ENCODE measurements around the gene HPS4. TPM values are rescaled to one million over a fixed set of nuclear protein-coding genes. Genes with fewer than 3 reads are reported as not detected.
"Not testable (repeated sequence)": the region's sequence is repeated elsewhere in the genome, so short reads cannot be mapped to it uniquely, and the experiment has no call there.

HPS4 gene
- total RNA-seq, 1 experiment from 2014 or later = 19.8 TPM

DNA sequence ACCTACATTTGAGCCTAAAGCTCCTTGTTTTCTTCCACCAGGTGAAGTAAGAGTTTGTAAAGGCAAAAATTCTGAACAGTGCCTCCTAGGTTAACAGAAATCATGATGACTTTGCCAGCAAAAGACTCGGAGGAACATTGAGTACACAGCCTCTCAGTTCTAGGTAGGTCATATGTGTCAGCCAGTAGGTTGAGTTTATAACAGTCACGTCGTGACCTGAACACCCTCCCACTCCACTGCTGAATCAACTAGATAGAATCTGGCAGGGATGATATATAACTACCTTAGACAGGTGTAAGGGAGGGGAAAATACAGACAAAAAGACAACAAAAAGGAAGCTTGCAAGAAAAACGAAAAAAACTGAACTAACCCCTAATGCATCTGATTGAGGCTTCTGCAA lies 67.3 kb downstream of the HPS4 start:
- no peak for DNase-seq (ENCODE audit: low spot score)

DNA sequence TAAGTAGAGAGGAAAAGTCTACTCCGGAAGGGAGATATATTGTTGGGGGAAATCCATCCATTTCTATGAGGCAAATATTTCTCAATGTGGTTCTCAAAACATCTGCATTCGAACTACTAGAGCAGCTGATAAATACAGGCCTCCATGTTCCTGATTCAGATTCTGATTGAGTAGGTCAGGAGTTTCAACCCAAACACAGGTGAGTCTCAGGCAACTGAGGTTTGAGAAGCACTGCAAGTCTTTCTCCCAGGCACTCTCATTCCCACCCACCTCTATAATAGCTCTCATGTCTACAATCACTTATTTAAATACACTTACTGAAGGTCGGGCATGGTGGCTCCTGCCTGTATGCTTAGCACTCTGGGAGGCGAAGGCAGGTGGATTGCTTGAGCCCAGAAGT lies 69.2 kb downstream of the HPS4 start:
- no peak for DNase-seq (ENCODE audit: low spot score)

DNA sequence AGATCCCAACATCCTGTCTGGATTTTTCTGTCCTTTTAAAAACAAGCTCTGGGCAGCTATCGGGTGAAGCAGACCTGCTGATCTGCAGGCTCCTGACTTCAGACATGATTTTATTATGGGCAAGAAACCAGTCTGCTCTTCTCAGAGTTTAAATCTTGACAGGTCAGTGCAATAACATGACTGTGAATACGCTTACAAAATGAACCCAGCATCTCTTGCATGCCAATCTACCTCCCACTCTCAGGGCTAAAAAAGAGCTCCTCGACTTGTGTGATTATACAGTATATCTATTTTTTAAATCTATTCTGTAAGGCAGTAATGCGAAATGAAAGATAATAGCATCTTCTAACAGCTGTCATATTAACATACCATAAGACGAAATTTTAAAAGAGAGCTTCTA lies 73.2 kb downstream of the HPS4 start:
- DNase-seq (ENCODE audit: low spot score) = no peak

DNA sequence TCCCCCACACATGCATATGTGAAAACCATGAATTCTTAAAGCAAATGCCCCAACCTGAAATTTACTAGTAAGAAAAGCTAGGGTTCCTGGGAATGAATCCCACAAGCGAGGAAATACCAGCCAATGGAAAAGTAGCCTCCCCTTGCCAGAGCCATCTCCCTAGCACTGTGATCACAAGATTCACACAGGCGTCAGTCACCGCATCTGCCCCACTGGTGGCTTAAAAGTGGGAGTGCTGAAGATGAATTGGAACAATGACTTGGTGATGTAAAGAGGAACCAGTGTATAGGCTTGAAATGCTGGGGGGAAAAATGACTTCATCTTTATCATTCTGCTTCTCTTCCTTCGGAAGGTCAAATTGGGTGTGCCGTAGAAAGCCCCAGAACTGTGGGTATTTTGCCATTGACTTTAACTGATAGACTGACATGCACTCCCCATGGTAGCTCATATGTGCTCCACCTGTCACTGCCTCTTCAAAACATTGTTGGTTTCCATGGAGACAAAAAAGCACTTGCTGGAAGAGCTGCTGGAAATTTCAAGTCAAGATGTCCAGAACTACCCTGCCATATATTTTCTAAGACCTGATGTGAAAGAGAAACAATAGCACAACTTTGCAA lies 73.8 kb downstream of the HPS4 start:
- no peak for DNase-seq (ENCODE audit: low spot score)

DNA sequence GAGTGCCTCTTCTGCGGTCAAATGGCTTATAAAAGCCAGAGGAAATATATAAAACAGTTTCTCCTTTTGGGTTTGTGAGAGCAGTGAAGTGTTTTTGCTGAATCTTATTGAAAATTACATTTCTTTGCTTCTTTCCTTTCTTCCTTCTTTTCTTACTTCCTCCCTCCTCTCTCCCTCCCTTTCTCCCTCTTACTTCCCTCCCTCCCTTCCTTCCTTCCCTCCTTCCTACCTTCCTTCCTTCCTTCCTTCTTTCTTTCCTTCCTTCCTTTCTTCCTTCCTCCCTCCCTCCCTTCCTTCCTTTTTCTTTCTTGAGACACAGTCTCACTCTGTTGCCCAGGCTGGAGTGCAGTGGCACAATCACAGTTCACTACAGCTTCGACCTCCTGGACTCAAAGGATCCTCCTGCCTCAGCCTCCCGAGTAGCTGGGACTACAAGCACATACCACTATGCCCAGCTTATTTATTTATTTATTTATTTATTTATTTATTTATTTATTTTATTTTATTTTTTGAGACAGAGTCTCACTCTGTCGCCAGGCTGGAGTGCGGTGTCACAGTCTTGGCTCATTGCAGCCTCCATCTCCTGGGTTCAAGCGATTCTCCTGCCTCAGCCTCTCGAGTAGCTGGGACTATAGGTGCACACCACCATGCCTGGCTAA lies 74.9 kb downstream of the HPS4 start:
- DNase-seq (ENCODE audit: low spot score) = not testable (repeated sequence)

DNA sequence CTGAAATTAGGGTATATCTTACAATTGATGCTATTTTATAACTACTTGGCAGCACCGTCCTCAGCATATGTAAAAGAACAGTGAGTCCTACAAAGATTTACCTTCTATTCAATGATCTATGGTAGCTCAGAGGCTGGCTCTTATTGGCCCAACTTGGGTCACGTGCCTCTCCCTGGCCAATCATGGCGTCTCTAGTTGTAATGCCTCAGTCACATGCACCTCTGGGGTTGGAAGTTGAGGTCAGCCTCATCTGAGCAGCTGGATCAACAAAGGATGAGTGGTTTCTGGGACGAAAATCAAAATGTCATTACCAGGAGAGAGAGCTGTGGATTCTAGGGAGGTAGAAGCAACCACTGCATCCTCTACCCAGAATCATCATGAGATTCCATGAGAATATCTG lies 77.5 kb downstream of the HPS4 start:
- peak; percentile 15 for DNase-seq (ENCODE audit: low spot score)

DNA sequence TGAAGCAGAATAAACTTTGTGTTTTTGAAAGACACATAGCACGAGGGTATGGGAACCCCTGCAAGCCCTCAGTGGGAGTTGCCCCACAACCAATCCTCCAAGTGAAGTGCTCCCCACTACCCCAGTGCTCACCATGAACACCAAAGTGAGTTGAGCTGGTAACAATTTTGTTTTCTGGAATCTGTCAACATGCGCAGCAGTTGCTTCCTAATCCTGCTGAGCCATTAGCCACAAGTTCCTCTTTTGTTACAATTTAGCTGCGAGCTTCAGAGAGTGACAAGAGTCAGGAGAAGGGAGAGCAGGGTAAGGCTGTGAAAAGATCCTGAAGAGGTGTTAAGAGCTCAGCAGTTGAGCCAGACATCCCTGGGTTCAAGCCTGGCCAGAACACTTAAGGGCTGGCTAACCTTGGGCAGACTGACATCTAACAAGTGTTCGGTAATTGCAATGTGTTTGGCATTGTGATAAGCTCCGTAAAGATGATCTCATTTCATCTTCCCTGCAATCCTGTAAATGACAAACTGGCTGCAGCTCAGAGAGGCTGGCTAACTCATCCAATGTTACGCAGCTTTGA lies 78.6 kb downstream of the HPS4 start:
- no peak for DNase-seq (ENCODE audit: low spot score)

DNA sequence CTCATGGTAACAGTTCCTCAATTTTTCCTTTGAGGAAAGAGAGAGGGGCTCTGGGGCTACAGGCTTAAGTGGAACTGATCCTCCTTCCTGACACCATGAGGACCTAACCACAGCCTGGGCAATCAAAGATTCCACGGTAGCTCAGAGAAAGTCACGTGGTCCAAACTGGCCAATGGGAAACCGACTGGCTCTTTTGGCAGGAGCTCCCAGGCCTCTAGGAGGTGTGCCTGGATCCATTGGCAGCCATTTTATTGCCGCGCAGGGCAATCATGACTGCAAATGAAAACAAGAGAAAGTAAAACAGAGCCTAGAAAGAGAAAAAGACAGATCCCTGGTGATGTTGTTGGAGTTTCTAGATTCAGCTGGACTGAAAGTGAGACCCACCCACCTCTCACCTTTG lies 81.9 kb downstream of the HPS4 start:
- peak; percentile 6 for DNase-seq (ENCODE audit: low spot score)

Other genes with a start within 250 kb of the HPS4 start
- gene ASPHD2, start 54.5 kb downstream of the HPS4 start, total RNA-seq (2014; rRNA removed; shearing (Covaris generic)) = 1.8 and 2.7 TPM in 2 replicates
- 19.2 and 22.0 TPM in 2 replicates for gene SRRD, start 94 bp upstream of the HPS4 start, total RNA-seq (2014; rRNA removed; shearing (Covaris generic))
- gene TFIP11, start 28.7 kb upstream of the HPS4 start, total RNA-seq (2014; rRNA removed; shearing (Covaris generic)) = 13.8 and 15.4 TPM in 2 replicates
- 13.8 and 14.2 TPM in 2 replicates for gene TPST2, start 106.3 kb upstream of the HPS4 start, total RNA-seq (2014; rRNA removed; shearing (Covaris generic))
- not detected in 2 replicates for gene CRYBB1, start 134.2 kb upstream of the HPS4 start, total RNA-seq (2014; rRNA removed; shearing (Covaris generic))
- not detected in 2 replicates for gene CRYBA4, start 138.2 kb upstream of the HPS4 start, total RNA-seq (2014; rRNA removed; shearing (Covaris generic))
- under 0.01 TPM in 1 of 2 replicates, not detected in the other for gene MIAT, start 173.8 kb upstream of the HPS4 start, total RNA-seq (2014; rRNA removed; shearing (Covaris generic))

All from H4 (cell line).